NCI-H187 treated with DMSO at 0.1 percent for 48 hours (cell line): Measurements from ENCODE around the gene THOC3.
"Not testable (repeated sequence)": the region's sequence is repeated elsewhere in the genome, so short reads cannot be mapped to it uniquely, and the experiment has no call there.

Source experiments
- DNase-seq: peaks from one replicate; lab custom pipeline; 2025; lab: John Stamatoyannopoulos, UW

The THOC3 gene

GRCh38 chr5:175940632-175941031 lies 27.5 kb downstream of the THOC3 start:
- DNase-seq, result not testable (repeated sequence)

GRCh38 chr5:175938489-175938888 lies 29.6 kb downstream of the THOC3 start:
- DNase-seq, result not testable (repeated sequence)

GRCh38 chr5:175928752-175929151 lies 39.4 kb downstream of the THOC3 start:
- DNase-seq, result not testable (repeated sequence)

DNA sequence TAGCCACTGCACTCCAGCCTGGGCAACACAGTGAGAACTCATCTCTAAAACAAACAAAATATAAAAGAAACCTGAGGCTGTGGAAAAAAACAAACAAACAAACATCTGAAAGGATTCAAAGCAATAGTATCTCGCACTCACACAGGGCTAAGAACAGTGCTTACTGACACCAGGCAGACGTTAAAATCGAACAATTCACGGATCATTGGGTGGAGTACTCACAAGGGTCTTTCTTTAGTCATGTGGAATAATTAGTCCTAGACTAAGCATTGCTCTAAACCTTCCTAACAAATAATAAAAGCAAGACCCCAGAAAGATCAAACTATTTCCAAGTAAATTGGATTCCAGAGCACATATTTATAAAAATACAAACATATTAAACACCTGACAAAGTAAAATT lies 43.0 kb downstream of the THOC3 start:
- DNase-seq, result not testable (repeated sequence)

DNA sequence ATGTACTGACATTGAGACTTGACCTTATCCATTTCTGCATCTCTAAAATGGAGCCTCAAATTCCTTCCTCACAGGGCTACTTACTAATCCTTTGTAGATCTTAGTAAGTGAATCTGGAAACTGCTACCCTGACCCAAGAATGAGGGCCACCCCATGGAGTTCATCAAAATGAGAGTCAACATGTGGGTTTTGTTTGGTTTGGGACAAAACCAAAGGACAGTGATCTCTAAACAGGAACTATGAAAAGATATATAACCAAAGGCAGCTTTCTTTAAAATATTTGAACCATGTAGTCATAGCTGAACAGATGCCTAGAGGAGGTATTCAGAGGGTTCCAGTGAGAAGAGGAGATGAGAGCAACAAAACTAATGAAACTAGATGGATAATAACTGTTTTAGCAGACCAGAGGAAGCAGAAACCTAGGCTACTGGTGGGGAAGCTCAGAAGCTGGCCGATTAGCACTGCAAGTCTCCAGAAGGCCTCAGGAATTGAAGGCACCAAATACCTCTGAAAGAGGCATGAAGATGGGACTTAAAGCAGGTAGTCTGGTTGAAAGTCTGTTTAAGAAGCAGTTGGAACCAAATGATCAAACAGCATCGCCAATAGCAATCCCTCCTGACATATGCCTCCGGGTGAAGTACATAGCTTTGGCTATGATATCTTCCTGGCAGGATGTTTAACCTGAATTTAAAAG lies 45.8 kb downstream of the THOC3 start:
- DNase-seq, result no peak

DNA sequence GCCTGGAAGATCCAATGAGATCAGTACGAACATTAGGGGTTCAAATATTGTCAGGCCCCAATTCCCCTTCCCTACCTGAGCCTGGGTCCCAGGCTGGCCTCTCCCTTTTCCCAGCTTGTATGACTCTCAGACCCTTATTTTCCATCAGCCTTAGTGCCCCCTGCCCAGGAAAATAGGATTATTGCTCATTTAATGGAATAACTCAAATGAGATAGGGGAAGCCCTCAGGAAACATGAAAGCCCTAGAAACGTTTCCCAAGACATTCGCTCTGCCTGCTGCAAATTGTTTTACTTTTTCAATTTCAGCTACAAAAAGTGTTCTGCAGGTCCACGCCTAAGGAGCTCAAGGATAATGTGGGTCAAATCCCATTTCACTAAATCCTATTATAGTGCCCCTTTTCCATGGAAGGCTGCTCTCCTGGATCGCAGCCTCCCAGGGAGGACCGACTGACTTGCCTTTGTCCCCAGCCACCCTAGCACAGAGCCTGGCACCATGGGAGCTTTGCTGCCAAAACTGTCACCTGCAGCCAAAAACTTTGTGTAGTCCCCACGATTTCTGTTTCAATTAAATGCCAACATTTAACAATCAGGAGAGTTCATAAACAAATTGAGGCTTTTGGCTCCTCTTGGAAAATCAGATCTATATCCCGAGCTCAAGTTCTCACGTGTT lies 46.9 kb downstream of the THOC3 start:
- no peak for DNase-seq

- no peak for DNase-seq
These were observed 47.8 kb downstream of the THOC3 start for GRCh38 chr5:175920231-175920811.

DNA sequence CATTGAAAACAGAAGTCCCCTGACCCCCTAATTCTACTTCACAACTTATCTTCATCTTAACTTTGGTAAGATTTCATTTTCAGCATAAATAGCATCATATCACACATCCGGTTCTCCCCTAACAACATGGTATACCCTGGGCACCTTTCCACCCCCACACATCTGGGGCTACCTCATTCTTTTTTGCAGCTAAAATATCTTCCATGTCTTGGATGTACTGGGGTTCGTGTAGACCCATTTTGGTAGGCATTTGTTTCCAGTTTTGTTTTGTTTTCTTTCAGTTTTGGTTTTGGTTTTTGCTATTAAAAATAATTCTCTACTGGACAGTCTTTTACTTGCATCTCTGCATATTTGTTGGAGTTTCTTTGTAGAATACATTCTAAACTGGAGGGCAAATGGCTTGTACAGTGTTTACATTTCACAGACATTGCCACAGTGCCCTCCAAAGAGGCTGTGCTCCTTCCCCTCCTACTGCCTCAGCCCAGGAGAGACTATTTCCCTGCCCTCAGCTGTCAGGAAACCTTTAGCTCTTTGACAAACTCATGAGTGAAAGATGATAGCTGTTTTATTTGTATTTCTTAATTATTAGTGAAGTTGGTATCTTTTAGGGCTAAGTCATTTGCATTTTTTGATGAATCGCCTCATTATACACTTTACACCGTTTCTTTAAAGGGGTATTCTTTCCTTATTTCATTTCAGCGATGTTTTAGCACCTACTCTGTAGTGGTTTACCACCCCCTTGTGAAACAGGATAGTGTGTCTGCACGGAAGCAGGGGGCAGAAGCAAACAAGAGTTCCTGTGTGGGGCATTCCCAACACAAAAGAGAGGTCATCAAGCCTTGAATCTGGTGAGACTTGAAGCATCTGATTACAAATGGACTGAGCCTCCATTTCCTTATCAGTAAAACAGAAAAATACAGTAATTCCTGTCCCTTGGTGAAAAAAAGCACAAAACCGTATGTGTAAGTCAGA lies 52.8 kb downstream of the THOC3 start:
- not testable (repeated sequence) for DNase-seq

DNA sequence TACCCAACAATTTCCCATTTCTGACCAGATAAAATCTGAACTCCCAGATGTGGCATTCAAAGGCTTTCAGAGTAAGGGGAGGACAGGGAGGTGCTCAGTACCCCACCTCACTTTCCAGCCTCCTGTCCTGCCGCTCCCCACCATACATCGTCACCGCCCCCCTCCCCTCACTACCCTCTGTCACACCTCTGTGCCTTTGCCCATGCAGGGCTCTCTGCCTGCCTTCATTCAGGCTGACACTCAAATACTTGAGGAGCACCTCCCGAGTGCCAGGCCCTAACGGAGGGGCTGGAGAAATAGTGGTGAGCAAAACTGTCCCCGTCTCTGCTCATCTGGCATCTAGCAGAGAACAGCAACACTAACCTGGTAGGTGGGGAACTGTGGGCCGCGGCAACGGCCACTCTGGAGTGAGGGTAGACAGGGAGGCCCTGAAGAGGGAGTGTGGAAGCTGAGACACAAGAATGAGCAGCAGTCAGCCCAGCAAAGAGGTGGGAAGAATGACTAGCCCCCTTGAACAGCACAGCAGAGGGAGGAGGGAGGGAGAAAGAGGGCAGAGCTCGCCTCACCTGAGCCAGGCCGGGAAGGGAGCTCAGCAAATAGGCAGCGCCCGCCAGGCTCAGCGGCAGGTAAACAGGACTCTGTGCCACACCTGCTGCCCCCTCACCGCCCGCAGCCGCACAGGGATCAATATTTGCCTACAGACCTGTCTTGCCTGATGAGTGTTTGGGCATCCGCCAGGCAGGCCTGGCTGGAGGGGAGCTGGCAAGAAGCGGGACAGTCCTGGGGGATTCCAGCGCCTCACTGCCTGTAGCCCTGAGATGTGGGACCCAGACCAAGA lies 54.1 kb downstream of the THOC3 start:
- not testable (repeated sequence) for DNase-seq

GRCh38 chr5:175910072-175910471 lies 58.0 kb downstream of the THOC3 start:
- DNase-seq, result not testable (repeated sequence)
